CD8-positive, alpha-beta memory T cell (primary cell): ENCODE measurements around the gene ITGA3. TPM values are rescaled to one million over a fixed set of nuclear protein-coding genes. Genes with fewer than 3 reads are reported as not detected.
A peak's percentile ranks its signal among the peaks of the same experiment; 100 is the strongest.

ENCODE experiments used
- CTCF ChIA-PET: fragments of 350-600 bp; sonication (Branson Sonifier 250); formaldehyde crosslinking; loops from one replicate; lab custom pipeline; 2021; ENCODE audit warnings: antibody characterized with exemption; lab: Charles Lee
- POLR2A ChIA-PET: fragments of 350-600 bp; sonication (Branson Sonifier 250); formaldehyde crosslinking; loops from one replicate; lab custom pipeline; 2021; ENCODE audit warnings: antibody characterized with exemption; lab: Charles Lee
- DNase-seq, 5 donors: peaks; one replicate each; pipeline versions ENCODE4 v3.0.0 to v3.0.0-alpha.2; 2020 to 2022; ENCODE audit warnings: mixed read lengths in 1 of 5
- H3K27ac ChIP-seq: one replicate; pipeline ENCODE4 v1.7.0; 2013; ENCODE audit warnings: low read depth, mild to moderate bottlenecking, low read length, moderate library complexity
- H3K27me3 ChIP-seq: 2 replicates; pipeline ENCODE4 v1.7.0; 2013; ENCODE audit warnings: low read length, mild to moderate bottlenecking; ENCODE audit not compliant: insufficient read depth, poor library complexity, severe bottlenecking
- H3K36me3 ChIP-seq: 2 replicates; pipeline ENCODE4 v1.7.0; 2013; ENCODE audit warnings: mild to moderate bottlenecking, low read length, moderate library complexity; ENCODE audit not compliant: insufficient read depth
- H3K4me1 ChIP-seq: 2 replicates; pipeline ENCODE4 v1.7.0; 2013; ENCODE audit warnings: mild to moderate bottlenecking, low read length, moderate library complexity; ENCODE audit not compliant: insufficient read depth
- H3K4me3 ChIP-seq: 2 replicates; pipeline ENCODE4 v1.7.0; 2013; ENCODE audit warnings: mild to moderate bottlenecking, low read length
- H3K9me3 ChIP-seq: 2 replicates; pipeline ENCODE4 v1.7.0; 2013; ENCODE audit warnings: mild to moderate bottlenecking, low read length
- H3K27ac Mint-ChIP-seq, 8 donors: one replicate each; pipeline ENCODE4 v1.8.0; 2020 to 2021; ENCODE audit warnings: mixed read lengths in 8 of 8, mild to moderate bottlenecking in 6 of 8, inconsistent platforms in 3 of 8, moderate library complexity in 3 of 8
- H3K27me3 Mint-ChIP-seq, 2 donors: one replicate each; pipeline ENCODE4 v1.8.0; 2020 to 2021; ENCODE audit warnings: mixed read lengths in 2 of 2, mild to moderate bottlenecking in 1 of 2, moderate library complexity in 1 of 2
- H3K36me3 Mint-ChIP-seq, 3 donors: one replicate each; pipeline ENCODE4 v1.8.0; 2020 to 2021; ENCODE audit warnings: mixed read lengths in 3 of 3, inconsistent platforms in 1 of 3, mild to moderate bottlenecking in 1 of 3
- H3K4me1 Mint-ChIP-seq, 3 donors: one replicate each; pipeline ENCODE4 v1.8.0; 2020 to 2021; ENCODE audit warnings: mixed read lengths in 3 of 3, inconsistent platforms in 1 of 3, mild to moderate bottlenecking in 1 of 3
- H3K4me3 Mint-ChIP-seq, 7 donors: one replicate each; pipeline ENCODE4 v1.8.0; 2020 to 2021; ENCODE audit warnings: mixed read lengths in 7 of 7, mild to moderate bottlenecking in 6 of 7, moderate library complexity in 4 of 7, inconsistent platforms in 2 of 7
- H3K9me3 Mint-ChIP-seq, 5 donors: one replicate each; pipeline ENCODE4 v1.8.0; 2020 to 2022; ENCODE audit warnings: mixed read lengths in 5 of 5, mild to moderate bottlenecking in 3 of 5, moderate library complexity in 2 of 5, inconsistent platforms in 1 of 5
- polyA plus RNA-seq: library from polyadenylated mRNA; unstranded; fragments of 300-500 nt; fragmentation: Illumina TruSeq; gene quantifications from one replicate; pipeline ENCODE4 v1.2.3, GENCODE V29; 2021
- total RNA-seq, 2 experiments: library from RNA; stranded (reverse); gene quantifications; one replicate each; pipeline ENCODE4 v1.2.3, GENCODE V29; 2021

The ITGA3 gene
- total and polyA plus RNA-seq, 3 experiments from 2014 or later: 2.7 to 12.5 (median 11.8) TPM

- Mint-ChIP-seq H3K27ac (peak overlapping the region in 1 of 8 donors; percentile 30), H3K27me3 (peaks cover 8 to 24% of the 10 kb centered on the region in 2 donors), H3K9me3 (no peaks in the 10 kb centered on the region), H3K36me3 (no peaks in the 10 kb centered on the region), H3K4me3 (no peak overlapping the region), H3K4me1 (peaks cover 14 to 18% (median 14%) of the 10 kb centered on the region in 3 donors)
- no peak for DNase-seq
- H3K4me3 ChIP-seq: no peak overlapping the region
- H3K27me3 ChIP-seq: peaks cover 10% of the 10 kb centered on the region
- CTCF ChIA-PET: interaction anchor here (1.0 to 2.2 kb wide), 4 partner anchors 8 to 44 kb away, joined by 3 to 6 read pairs (median 3); no protein-coding TSS in a partner anchor
- POLR2A ChIA-PET: no interaction called here
- H3K27ac ChIP-seq: no peak overlapping the region
- H3K9me3 ChIP-seq: no peaks in the 10 kb centered on the region
- no peaks in the 10 kb centered on the region for H3K36me3 ChIP-seq
- peaks cover 11% of the 10 kb centered on the region for H3K4me1 ChIP-seq
These were observed 69.6 kb downstream of the ITGA3 start for GRCh38 chr17:50125420-50125997.

- peaks cover 23 to 37% (median 32%) of the 10 kb centered on the region in 3 donors for H3K4me1 Mint-ChIP-seq
- POLR2A ChIA-PET: no interaction called here
- H3K4me3 Mint-ChIP-seq: no peak overlapping the region
These were observed 71.9 kb downstream of the ITGA3 start for GRCh38 chr17:50127697-50128361.

DNA sequence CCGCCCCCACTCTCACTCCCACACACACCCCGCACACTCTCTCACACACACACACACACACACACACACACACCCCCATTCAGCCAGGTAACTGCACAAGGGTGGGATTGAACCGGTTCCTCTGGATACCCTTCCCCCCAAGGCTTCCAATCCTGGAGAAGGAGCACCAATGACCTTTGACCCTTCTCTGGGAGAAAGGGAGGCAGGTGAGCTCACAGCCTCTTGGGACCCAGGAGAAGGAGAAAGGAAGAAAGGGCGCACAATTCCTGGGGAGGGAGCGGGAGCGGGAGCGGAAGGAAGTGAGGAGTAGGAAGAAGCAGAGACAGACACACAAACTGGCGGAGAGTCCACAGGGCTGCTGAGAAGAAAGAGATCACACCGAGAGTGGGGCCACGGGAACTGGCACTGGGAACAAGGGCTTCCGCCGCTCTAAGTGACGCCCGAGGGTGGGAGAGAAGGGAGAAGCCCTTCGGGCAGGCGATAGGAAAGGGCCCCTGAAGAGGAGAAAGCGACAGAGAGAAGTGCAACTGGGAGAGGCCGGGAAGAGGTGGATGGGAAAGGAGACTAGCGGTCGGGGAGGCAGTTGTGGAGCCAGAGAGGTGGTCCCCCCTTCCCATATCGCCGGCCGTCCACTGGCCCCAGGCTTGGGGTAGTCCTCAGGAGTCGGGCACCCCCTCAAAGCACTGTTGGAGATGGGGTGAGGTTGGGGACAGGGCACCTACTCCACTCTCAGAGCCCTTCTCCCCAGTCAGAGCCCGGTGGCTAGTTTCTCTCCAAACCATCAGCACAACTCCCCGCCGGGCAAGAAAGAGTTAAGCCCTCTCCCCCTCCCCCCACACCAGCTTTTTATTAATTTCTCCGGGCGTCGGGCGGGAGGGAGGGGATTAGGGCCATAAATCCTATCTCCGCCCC, 72.8 kb downstream of the ITGA3 start:
- Mint-ChIP-seq H3K27ac (peak overlapping the region in 6 of 8 donors; percentile 38 to 79 (median 52)), H3K36me3 (peaks cover 0 to 5% (median 0%) of the 10 kb centered on the region in 3 donors), H3K4me1 (peaks cover 23 to 41% (median 32%) of the 10 kb centered on the region in 3 donors), H3K9me3 (no peaks in the 10 kb centered on the region), H3K4me3 (peak overlapping the region; percentile 50 to 90 (median 80)), H3K27me3 (peaks cover 5 to 15% of the 10 kb centered on the region in 2 donors)
- no peaks in the 10 kb centered on the region for H3K36me3 ChIP-seq
- H3K9me3 ChIP-seq: no peaks in the 10 kb centered on the region
- H3K27me3 ChIP-seq: peaks cover 6% of the 10 kb centered on the region
- CTCF ChIA-PET: no interaction called here
- no peak overlapping the region for H3K4me3 ChIP-seq
- POLR2A ChIA-PET: no interaction called here
- DNase-seq: no peak
- H3K4me1 ChIP-seq: peaks cover 16% of the 10 kb centered on the region
- no peak overlapping the region for H3K27ac ChIP-seq

More at GRCh38 chr17:50127697-50128361, 71.9 kb downstream of the ITGA3 start:
- Histone ChIP-seq H3K27me3 (peaks cover 6% of the 10 kb centered on the region), H3K36me3 (no peaks in the 10 kb centered on the region), H3K9me3 (no peaks in the 10 kb centered on the region), H3K4me1 (peaks cover 16% of the 10 kb centered on the region), H3K4me3 (no peak overlapping the region), H3K27ac (no peak overlapping the region)
- Mint-ChIP-seq H3K36me3 (peaks cover 0 to 2% (median 0%) of the 10 kb centered on the region in 3 donors), H3K27me3 (peaks cover 5 to 15% of the 10 kb centered on the region in 2 donors), H3K27ac (peak overlapping the region in 1 of 8 donors; percentile 68), H3K9me3 (no peaks in the 10 kb centered on the region)
- no peak for DNase-seq
- CTCF ChIA-PET: interaction anchor here (1.1 kb wide), 1 partner anchor 13 kb away, joined by 3 read pairs; no protein-coding TSS in a partner anchor

DNA sequence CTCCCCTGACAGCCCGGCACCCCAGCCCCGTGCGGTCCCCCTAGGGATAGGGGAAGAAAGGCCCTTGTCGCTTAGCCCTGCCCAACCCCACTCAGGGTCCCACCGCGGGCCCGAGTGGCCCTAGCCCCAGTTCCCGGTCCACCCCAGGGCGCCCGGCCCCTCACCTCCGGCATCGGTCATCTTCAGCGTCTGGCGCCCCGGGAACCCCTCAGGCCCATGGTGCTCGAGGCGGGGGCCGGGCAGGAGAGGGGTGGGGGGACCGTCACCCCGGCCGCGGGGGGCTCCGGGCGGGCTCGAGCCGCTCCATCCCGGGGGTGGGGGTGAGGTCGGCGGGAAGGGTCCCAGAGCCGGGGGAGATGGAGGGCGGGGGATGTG, 73.4 kb downstream of the ITGA3 start:
- ChIA-PET POLR2A (no interaction called here), CTCF (interaction anchor here (1.8 to 1.9 kb wide), 2 partner anchors 10 to 35 kb away, joined by 7 to 8 read pairs; no protein-coding TSS in a partner anchor)
- H3K36me3 Mint-ChIP-seq: peaks cover 0 to 9% (median 0%) of the 10 kb centered on the region in 3 donors

GRCh38 chr17:50129728-50130558, 74.0 kb downstream of the ITGA3 start, which contains the start of gene SAMD14:
TSS of gene SAMD14 (minus strand) at chr17:50130160. CDS start at chr17:50124959, 5,201 bp downstream.
- Histone ChIP-seq H3K9me3 (no peaks in the 10 kb centered on the region), H3K4me1 (peaks cover 16% of the 10 kb centered on the region), H3K27ac (no peak within 1 kb of the TSS), H3K4me3 (peak within 1 kb of the TSS; percentile 41), H3K36me3 (peaks cover 5% of the 10 kb centered on the region), H3K27me3 (peaks cover 6% of the 10 kb centered on the region)
- ChIA-PET CTCF (interaction anchor here (0.9 to 2.5 kb wide), 7 partner anchors 9 to 42 kb away, joined by 3 to 8 read pairs (median 7); no protein-coding TSS in a partner anchor), POLR2A (interaction anchor here (0.7 to 0.9 kb wide), 2 partner anchors 9 to 22 kb away, joined by 3 read pairs; no protein-coding TSS in a partner anchor)
- no peaks in the 10 kb centered on the region for H3K9me3 Mint-ChIP-seq
- peak; percentile 37 to 72 (median 48) for DNase-seq
- peaks cover 5 to 15% of the 10 kb centered on the region in 2 donors for H3K27me3 Mint-ChIP-seq
- H3K4me3 Mint-ChIP-seq: peak within 1 kb of the TSS; percentile 74 to 89 (median 78)
- H3K27ac Mint-ChIP-seq: peak within 1 kb of the TSS in 6 of 8 donors; percentile 45 to 90 (median 75)
- H3K36me3 Mint-ChIP-seq: peaks cover 0 to 14% (median 0%) of the 10 kb centered on the region in 3 donors
- H3K4me1 Mint-ChIP-seq: peaks cover 23 to 41% (median 32%) of the 10 kb centered on the region in 3 donors

More for the DNA sequence above, 73.4 kb downstream of the ITGA3 start:
- Histone ChIP-seq H3K27me3 (peaks cover 6% of the 10 kb centered on the region), H3K9me3 (no peaks in the 10 kb centered on the region), H3K4me3 (no peak overlapping the region), H3K36me3 (peaks cover 2% of the 10 kb centered on the region), H3K27ac (no peak overlapping the region), H3K4me1 (peaks cover 16% of the 10 kb centered on the region)
- Mint-ChIP-seq H3K9me3 (no peaks in the 10 kb centered on the region), H3K4me1 (peaks cover 23 to 41% (median 32%) of the 10 kb centered on the region in 3 donors), H3K27me3 (peaks cover 5 to 15% of the 10 kb centered on the region in 2 donors), H3K4me3 (peak overlapping the region; percentile 62 to 78 (median 75)), H3K27ac (peak overlapping the region in 2 of 8 donors; percentile 27 to 52)
- no peak for DNase-seq

DNA sequence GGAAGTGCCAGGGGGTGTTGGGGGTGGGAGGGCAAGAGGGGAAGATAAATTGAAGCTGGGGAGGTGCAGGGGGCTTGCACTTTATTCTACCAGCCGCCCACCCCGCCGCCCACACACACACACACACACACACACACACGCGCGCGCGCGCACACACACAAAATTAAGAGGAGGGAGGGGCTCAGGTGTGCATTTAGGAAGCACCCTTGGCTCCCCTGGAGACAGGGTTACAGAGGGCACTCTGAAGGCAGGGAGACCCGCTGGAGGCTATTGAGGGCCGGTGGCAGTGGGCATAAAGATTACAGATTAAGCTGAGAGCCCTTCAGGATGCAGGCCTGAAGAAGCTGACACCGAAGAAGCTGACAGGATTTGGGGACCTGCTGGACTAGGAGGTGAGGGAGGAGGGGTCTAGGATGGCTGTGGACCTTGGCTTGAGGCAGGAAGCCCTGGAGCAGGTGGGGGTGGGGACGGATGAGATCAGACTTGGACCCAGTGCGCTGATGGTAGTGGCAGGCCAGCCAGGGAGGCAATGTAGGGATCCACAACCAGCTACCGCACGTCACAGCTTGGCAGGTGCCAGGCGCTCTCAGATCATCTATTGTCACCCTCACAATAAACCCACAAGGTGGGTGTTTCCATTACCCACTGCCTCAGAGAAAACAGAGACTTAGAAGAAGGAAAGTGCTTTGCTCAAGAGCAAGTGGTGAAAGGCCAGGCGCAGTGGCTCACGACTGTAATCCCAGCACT, 74.8 kb downstream of the ITGA3 start:
- H3K27me3 Mint-ChIP-seq: peaks cover 5 to 15% of the 10 kb centered on the region in 2 donors
- H3K4me3 ChIP-seq: no peak overlapping the region
- H3K27me3 ChIP-seq: peaks cover 6% of the 10 kb centered on the region
- no peak overlapping the region for H3K27ac ChIP-seq
- H3K9me3 ChIP-seq: no peaks in the 10 kb centered on the region
- peaks cover 0 to 18% (median 2%) of the 10 kb centered on the region in 3 donors for H3K36me3 Mint-ChIP-seq
- peak overlapping the region in 5 of 8 donors; percentile 45 to 90 (median 78) for H3K27ac Mint-ChIP-seq
- no peaks in the 10 kb centered on the region for H3K9me3 Mint-ChIP-seq
- DNase-seq: peak in 1 of 5 donors; percentile 42
- H3K4me1 ChIP-seq: peaks cover 16% of the 10 kb centered on the region
- ChIA-PET CTCF (interaction anchor here (0.9 to 2.5 kb wide), 8 partner anchors 8 to 70 kb away, joined by 3 to 8 read pairs (median 5); no protein-coding TSS in a partner anchor), POLR2A (interaction anchor here (0.6 to 1.1 kb wide), 4 partner anchors 8 to 26 kb away, joined by 3 read pairs; no protein-coding TSS in a partner anchor)
- peaks cover 23 to 41% (median 32%) of the 10 kb centered on the region in 3 donors for H3K4me1 Mint-ChIP-seq
- peaks cover 5% of the 10 kb centered on the region for H3K36me3 ChIP-seq
- H3K4me3 Mint-ChIP-seq: peak overlapping the region; percentile 65 to 82 (median 72)
